ENCODE results near the gene LRP1B.

DNA sequence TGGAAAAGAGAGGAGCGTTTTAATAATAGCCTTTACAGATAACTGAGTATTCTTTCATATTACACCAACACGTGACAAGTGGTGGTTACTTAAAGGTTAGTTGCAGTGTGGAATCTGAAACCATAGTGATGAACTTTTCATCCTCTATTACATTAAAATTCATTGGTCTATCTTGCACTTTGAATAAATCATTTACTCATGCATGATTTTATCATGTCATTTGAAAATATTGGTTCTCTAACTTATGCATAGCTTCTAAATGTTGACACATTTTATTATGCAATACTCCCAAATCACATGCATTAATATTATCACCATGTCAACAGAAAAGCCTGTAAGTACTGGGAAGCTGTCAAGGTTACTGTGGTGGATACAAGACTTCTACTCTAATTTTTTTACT, 1432.2 kb downstream of the LRP1B start:
- TF ChIP-seq, protein P1, sequence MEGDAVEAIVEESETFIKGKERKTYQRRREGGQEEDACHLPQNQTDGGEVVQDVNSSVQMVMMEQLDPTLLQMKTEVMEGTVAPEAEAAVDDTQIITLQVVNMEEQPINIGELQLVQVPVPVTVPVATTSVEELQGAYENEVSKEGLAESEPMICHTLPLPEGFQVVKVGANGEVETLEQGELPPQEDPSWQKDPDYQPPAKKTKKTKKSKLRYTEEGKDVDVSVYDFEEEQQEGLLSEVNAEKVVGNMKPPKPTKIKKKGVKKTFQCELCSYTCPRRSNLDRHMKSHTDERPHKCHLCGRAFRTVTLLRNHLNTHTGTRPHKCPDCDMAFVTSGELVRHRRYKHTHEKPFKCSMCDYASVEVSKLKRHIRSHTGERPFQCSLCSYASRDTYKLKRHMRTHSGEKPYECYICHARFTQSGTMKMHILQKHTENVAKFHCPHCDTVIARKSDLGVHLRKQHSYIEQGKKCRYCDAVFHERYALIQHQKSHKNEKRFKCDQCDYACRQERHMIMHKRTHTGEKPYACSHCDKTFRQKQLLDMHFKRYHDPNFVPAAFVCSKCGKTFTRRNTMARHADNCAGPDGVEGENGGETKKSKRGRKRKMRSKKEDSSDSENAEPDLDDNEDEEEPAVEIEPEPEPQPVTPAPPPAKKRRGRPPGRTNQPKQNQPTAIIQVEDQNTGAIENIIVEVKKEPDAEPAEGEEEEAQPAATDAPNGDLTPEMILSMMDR (IDR thresholded peaks at IDR 0.05), result no peak
- no peak for TF ChIP-seq POLR2A (IDR thresholded peaks at IDR 0.05)

Data from tibial nerve (tissue), 3 donors.